Mesenteric fat pad (tissue), 1 donor: ENCODE results near the gene PXT1. TPM values are rescaled to one million over a fixed set of nuclear protein-coding genes. Genes with fewer than 3 reads are reported as not detected.
A peak's percentile ranks its signal among the peaks of the same experiment; 100 is the strongest.
"Not testable (repeated sequence)": the region's sequence is repeated elsewhere in the genome, so short reads cannot be mapped to it uniquely, and the experiment has no call there.

Experiments
- DNase-seq: peaks from one replicate; pipeline ENCODE4 v3.0.0-alpha.2; 2020; ENCODE audit warnings: low spot score
- long read RNA-seq: library from polyadenylated mRNA; unstranded; transcript quantifications from one replicate; pipeline ENCODE4 v2.0.0, GENCODE V29; 2020
- total RNA-seq: library from RNA; stranded (reverse); fragmentation: NEBNext Ultra II Directional; extraction: Animal tissue kit (Norgen Biotek cat#: 25700); gene quantifications from one replicate; pipeline ENCODE4 v1.2.1, GENCODE V29; 2021
- donor health status: DM: yes; HTN: yes; CAD: no.

PXT1 gene, protein sequence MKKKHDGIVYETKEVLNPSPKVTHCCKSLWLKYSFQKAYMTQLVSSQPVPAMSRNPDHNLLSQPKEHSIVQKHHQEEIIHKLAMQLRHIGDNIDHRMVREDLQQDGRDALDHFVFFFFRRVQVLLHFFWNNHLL
- not detected for total RNA-seq
- long read RNA-seq = 0 reads

DNA sequence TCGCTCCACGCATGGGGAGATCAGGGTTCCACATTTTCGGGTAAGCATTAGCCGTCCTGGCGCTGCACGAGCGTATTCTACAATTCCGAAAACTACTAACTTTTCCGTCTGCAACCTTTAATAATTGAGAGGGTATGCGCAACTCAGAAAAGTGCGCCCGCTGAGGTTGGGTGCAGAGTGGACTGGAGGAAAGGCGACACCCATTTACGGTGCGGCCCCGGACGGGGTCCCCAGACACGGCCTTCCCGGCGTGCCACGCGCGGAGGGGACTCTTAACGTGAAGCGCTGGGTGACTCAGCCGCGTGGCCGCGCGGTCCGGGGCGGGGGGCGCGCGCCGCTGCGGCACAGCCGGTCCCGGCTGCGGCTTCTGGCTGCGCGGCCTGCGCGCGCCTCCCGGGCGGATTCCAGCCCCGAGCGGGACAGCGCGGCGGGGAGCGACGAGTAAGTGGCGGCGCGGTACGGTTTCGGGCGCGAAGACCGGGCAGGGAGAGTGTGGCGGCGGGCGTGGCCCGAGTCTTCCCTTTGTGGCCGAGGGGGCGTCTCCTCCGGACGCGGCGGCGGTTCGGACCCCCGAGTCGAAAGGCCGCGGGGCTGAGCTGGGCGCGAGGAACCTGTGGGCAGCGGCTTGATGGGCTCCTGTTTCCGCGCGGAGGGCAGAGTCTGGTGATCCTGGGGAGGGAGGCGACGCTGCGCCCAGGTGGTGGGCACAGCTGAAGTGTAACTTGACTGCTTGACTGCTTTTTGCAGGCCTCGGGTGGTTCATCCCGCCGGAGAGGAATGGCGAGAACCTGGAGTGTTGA is at the start of gene PXT1, which contains the start of gene KCTD20:
TSS of gene PXT1 (minus strand) at position 184 of the 800 bp plus-strand sequence. CDS start 16,772 bp downstream, outside the sequence.
TSS of gene KCTD20 (plus strand) at position 330 of the 800 bp plus-strand sequence. CDS start 27,098 bp downstream, outside the sequence.
- DNase-seq = peak; percentile 97

DNA sequence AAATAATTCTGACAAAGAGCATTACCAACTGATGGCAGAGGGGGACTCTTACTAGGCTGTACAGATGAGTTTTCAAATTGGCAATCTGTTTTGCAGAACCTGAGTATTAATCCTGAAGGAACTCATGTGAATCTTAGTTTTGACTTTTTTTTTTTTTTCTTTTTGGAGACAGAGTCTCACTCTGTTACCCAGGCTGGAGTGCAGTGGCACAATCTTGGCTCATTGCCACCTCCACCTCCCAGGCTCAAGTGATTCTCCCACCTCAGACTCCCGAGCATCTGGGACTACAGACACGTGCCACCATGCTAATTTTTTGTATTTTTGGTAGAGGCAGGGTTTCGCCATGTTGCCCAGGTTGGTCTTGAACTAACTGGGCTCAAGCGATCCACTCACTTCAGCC is 49.4 kb upstream of the PXT1 start:
- no peak for DNase-seq

DNA sequence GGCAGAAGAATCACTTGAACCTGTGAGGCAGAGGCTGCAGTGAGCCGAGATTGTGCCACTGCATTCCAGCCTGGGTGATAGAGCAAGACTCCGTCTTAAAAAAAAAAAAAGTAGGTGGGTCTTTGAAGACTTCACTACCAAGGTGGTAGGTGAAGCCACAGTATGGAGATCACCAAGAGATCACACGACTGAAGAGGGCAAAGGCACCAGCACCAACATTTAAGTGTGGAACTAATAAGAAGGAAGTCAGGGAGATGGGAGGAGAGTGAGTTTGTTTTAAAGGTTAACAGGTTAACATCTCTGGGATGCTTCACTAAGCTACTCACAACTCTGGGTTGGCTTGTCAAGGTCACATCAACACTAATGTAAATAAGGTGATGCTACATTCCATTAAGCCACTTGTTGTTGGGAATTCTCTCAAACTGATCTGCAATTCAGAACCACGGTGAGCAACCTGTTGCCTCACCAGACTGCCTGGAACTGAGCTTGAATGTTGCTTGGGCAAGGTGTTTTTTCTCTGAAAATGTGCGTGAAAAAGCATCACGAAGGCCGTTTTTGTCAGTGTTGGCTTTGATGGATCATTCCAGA is 48.8 kb upstream of the PXT1 start:
- no peak for DNase-seq

DNA sequence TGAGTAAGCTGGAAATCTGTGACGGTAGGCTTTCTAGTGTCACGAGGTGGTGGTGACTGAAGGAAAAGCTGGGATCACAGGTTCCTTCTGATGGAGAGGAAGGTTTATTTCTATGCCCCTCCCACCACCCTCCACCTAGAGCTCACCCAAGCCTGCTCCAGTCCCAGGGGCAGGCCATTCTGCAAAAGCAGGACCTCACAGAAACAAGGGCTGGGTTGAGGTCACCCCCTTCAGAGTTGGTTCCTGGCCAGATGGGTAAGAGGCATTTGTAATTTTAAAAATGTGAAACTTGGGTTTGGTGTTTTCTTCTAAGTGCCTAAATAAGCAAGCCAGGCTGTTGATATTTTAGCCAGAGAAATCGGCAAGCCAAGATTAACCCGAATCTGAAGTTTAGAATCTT is 46.8 kb upstream of the PXT1 start:
- DNase-seq = no peak

GRCh38 chr6:36488221-36488620 is 45.6 kb upstream of the PXT1 start:
- no peak for DNase-seq

- no peak for DNase-seq
Measured at GRCh38 chr6:36487698-36488097, 45.0 kb upstream of the PXT1 start.

DNA sequence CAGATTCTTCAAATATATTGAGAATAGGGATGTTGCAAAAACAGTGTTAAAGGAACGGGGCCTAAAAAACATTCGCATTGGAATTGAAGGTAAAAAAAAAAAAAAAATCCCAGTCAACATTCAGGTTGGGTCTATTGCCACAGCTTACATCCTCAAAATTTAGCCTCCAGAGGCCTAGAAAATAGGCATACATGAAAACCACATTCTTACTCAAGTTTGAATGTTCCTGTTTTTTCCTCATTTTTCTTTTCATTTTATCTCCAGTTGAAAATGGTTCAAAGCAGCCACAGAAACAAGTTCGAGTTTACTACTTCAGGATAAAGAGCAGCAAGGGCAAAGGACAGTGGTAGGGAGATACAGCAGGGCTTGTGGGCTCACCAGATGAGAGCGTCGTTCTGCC is 42.1 kb upstream of the PXT1 start:
- DNase-seq = no peak

DNA sequence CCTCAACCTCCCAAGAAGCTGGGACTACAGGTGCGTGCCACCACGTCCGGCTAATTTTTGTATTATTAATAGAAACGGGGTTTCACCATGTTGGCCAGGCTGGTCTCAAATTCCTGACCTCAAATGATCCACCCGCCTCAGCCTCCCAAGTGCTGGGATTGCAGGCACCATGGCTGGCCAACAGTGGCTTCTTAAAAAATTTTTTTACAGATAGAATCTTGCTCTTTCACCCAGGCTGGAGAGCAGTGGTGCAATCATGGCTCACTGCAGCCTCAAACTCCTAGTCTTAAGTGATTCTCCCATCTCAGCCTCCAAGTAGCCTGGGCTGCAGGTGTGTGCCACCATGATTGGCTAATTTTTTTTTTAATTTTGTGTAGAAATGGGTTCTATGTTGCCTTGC is 40.7 kb upstream of the PXT1 start:
- not testable (repeated sequence) for DNase-seq

- DNase-seq = no peak
Measured at GRCh38 chr6:36479256-36479655, 36.6 kb upstream of the PXT1 start.

- DNase-seq = no peak
Measured at GRCh38 chr6:36478051-36478526, 35.4 kb upstream of the PXT1 start.

- DNase-seq = no peak
Measured at GRCh38 chr6:36469946-36470345, 27.3 kb upstream of the PXT1 start.

DNA sequence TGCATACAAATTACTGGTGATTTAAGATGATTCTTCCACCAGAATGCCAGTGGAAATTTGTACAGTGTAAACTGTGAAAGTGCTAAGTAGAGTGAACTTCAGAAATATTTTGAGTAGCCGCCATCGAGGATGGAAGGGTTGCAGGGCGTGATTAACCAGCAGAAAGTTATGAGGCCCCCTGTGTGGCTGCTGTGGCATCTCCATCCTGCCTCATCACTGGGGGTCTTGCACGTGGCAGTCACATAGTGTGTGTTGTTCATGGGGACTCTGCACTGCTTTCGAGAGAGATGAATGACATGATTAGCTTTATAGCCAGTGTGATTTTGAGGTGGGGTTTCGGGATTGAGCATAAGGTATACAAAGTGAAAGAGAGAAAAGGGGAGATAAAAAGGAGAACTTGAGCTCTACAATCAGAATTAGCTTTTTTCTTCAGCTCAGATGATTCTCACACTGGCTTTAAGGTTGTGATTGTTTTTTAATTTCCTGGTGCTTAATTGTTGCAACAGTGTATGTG is 26.6 kb upstream of the PXT1 start:
- no peak for DNase-seq

GRCh38 chr6:36467625-36468024 is 25.0 kb upstream of the PXT1 start:
- no peak for DNase-seq

GRCh38 chr6:36464233-36464632 is 21.6 kb upstream of the PXT1 start:
- no peak for DNase-seq

DNA sequence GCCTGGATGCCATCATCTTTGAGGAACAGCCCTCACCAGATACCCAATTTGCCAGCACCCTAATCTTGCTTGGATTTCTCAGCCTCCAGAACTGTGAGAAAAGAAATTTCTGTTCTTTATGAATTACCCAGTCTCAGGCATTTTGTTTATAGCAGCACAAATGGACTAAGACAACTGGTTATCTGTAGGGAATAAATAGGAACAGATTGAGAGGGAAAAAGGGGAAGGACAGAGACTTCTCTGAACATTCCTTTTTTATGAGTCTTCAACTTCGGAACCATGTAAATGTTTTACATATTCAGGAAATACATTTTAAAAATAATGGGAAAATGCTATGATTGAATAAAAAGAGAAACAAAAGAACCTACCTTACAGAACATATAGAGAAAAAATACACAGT is 21.0 kb upstream of the PXT1 start:
- no peak for DNase-seq

- no peak for DNase-seq
Measured at GRCh38 chr6:36461646-36462045, 19.0 kb upstream of the PXT1 start.

DNA sequence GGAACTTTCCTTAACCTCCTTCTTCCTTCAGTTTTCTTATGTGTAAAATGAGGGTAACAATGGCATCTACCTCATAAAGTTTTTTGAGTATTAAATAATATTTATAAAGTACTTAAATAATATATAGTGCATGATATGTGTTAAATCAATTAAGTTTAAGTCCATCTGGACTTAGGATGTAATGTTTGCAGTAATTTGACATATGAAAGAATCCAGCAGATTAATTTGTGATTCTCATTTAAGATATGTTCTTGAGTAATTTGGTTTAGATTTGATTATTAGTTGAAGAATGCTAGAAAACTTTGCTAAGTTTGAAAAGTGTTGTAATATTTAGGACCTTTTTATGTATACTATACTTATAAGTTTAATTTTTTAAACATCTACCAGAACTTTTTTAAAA is 18.3 kb upstream of the PXT1 start:
- no peak for DNase-seq

DNA sequence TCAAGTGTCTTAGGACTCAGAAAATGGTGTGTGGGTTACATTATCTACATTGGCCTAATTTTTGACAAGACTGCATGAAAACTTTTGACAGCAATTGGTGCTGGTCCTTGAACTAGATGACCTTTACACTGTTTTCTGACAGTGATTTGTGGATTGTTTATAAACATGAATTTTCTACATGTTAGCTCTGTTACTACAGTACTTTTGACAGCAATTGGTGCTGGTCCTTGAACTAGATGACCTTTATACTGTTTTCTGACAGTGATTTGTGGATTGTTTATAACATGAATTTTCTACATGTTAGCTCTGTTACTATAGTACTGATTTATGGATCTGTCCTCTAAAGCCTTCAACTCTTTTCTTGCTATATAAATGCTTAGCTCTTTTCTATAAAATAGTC is 16.8 kb upstream of the PXT1 start:
- DNase-seq = no peak

- DNase-seq = no peak
Measured at GRCh38 chr6:36455486-36456027, 12.9 kb upstream of the PXT1 start.

DNA sequence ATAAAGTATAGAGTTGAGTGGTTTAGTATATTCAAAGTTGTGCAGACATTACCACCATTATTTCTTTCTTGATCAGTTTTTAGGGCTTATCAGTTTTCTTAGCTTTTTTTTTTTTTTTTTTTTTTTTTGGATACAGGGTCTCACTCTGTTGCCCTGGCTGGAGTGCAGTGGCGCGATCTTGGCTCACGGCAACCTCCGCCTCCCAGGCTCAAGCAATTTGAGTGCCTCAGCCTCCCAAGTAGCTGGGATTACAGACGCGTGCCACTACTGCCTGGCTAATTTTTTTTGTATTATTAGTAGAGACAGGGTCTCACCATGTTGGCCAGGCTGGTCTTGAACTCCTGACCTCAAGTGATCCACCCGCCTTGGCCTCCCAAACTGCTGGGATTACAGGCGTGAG is 10.2 kb upstream of the PXT1 start:
- not testable (repeated sequence) for DNase-seq

DNA sequence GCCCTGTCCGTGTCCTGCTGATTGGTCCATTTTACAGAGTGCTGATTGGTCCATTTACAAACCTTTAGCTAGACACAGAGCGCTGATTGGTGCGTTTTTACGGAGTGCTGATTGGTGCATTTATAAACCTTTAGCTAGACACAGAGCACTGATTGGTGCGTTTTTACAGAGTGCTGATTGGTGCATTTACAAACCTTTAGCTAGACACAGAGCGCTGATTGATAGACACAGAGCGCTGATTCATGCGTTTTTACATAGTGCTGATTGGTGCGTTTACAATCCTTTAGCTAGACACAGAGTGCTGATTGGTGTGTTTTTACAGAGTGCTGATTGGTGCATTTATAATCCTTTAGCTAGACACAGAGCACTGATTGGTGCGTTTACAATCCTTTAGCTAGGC is 6.5 kb upstream of the PXT1 start:
- not testable (repeated sequence) for DNase-seq

GRCh38 chr6:36445621-36446020 is 3.0 kb upstream of the PXT1 start:
- DNase-seq = no peak
